ENCODE data around the gene ZNRF3. TPM values are rescaled to one million over a fixed set of nuclear protein-coding genes. Genes with fewer than 3 reads are reported as not detected.
A peak's percentile ranks its signal among the peaks of the same experiment; 100 is the strongest.

ZNRF3 gene
- total RNA-seq, 1 donor from 2014 or later = 4.1 TPM

GRCh38 chr22:29000641-29001040 is 117.3 kb downstream of the ZNRF3 start:
- H3K4me1 ChIP-seq = peaks cover 25% of the 10 kb centered on the region
- H3K4me1 Mint-ChIP-seq = peaks cover 71% of the 10 kb centered on the region
- H3K27ac Mint-ChIP-seq = peak overlapping the region; percentile 84
- H3K36me3 Mint-ChIP-seq = peaks cover 43% of the 10 kb centered on the region
- TF ChIP-seq EZH2phosphoT487 (IDR thresholded peaks at IDR 0.05) = no peak
- no peak for TF ChIP-seq EZH2 (IDR thresholded peaks at IDR 0.05)
- no peak for TF ChIP-seq CTCF (IDR thresholded peaks at IDR 0.05)
- peaks cover 8% of the 10 kb centered on the region for H3K79me2 ChIP-seq (ENCODE audit: low read depth)
- H3K4me3 ChIP-seq = no peak overlapping the region
- H3K9me3 Mint-ChIP-seq = no peaks in the 10 kb centered on the region
- H4K20me1 ChIP-seq (ENCODE audit: low read depth) = peaks cover 45% of the 10 kb centered on the region
- DNase-seq (ENCODE audit: low spot score) = no peak
- no peaks in the 10 kb centered on the region for H3K9me3 ChIP-seq (ENCODE audit: low read depth)
- no peak overlapping the region for H3K4me2 ChIP-seq
- H3K36me3 ChIP-seq = no peaks in the 10 kb centered on the region
- no peak overlapping the region for H3K27ac ChIP-seq
- no peaks in the 10 kb centered on the region for H3K27me3 ChIP-seq
- H3K9ac ChIP-seq = no peak overlapping the region
- no peak overlapping the region for H3K4me3 Mint-ChIP-seq
- H2AFZ ChIP-seq (replicated peaks) = no peak overlapping the region
- peaks cover 30% of the 10 kb centered on the region for H3F3A ChIP-seq (ENCODE audit: low read depth)
- H3K27me3 Mint-ChIP-seq (ENCODE audit: insufficient read depth, low read depth) = peaks cover 6% of the 10 kb centered on the region

GRCh38 chr22:29002603-29003002 is 119.2 kb downstream of the ZNRF3 start:
- peaks cover 5% of the 10 kb centered on the region for H3K27me3 Mint-ChIP-seq (ENCODE audit: insufficient read depth, low read depth)
- peaks cover 41% of the 10 kb centered on the region for H3F3A ChIP-seq (ENCODE audit: low read depth)
- H3K4me2 ChIP-seq = no peak overlapping the region
- no peak for DNase-seq (ENCODE audit: low spot score)
- no peaks in the 10 kb centered on the region for H3K36me3 ChIP-seq
- H2AFZ ChIP-seq (replicated peaks) = no peak overlapping the region
- no peak overlapping the region for H3K9ac ChIP-seq
- H3K9me3 ChIP-seq (ENCODE audit: low read depth) = no peaks in the 10 kb centered on the region
- H3K4me3 ChIP-seq = no peak overlapping the region
- peak overlapping the region; percentile 52 for H3K4me3 Mint-ChIP-seq
- H3K36me3 Mint-ChIP-seq = peaks cover 32% of the 10 kb centered on the region
- TF ChIP-seq CTCF (IDR thresholded peaks at IDR 0.05) = no peak
- TF ChIP-seq EZH2 (IDR thresholded peaks at IDR 0.05) = no peak
- TF ChIP-seq EZH2phosphoT487 (IDR thresholded peaks at IDR 0.05) = no peak
- H3K27ac Mint-ChIP-seq = peak overlapping the region; percentile 100
- H3K27me3 ChIP-seq = no peaks in the 10 kb centered on the region
- peaks cover 26% of the 10 kb centered on the region for H3K79me2 ChIP-seq (ENCODE audit: low read depth)
- H3K4me1 Mint-ChIP-seq = peaks cover 81% of the 10 kb centered on the region
- H3K9me3 Mint-ChIP-seq = no peaks in the 10 kb centered on the region
- H3K27ac ChIP-seq = no peak overlapping the region
- peaks cover 61% of the 10 kb centered on the region for H4K20me1 ChIP-seq (ENCODE audit: low read depth)
- H3K4me1 ChIP-seq = peaks cover 28% of the 10 kb centered on the region

- peaks cover 83% of the 10 kb centered on the region for H3K4me1 Mint-ChIP-seq
- H3K36me3 Mint-ChIP-seq = peaks cover 32% of the 10 kb centered on the region
- Histone ChIP-seq H3K79me2 (ENCODE audit: low read depth) (peaks cover 35% of the 10 kb centered on the region), H2AFZ (replicated peaks) (no peak overlapping the region), H3K4me3 (no peak overlapping the region), H3K27ac (no peak overlapping the region), H3K27me3 (no peaks in the 10 kb centered on the region), H3K36me3 (no peaks in the 10 kb centered on the region), H4K20me1 (ENCODE audit: low read depth) (peaks cover 69% of the 10 kb centered on the region), H3K4me1 (peaks cover 28% of the 10 kb centered on the region), H3K9me3 (ENCODE audit: low read depth) (no peaks in the 10 kb centered on the region), H3K4me2 (peak overlapping the region; percentile 76), H3F3A (ENCODE audit: low read depth) (peaks cover 41% of the 10 kb centered on the region), H3K9ac (no peak overlapping the region)
- H3K4me3 Mint-ChIP-seq = peak overlapping the region; percentile 80
- DNase-seq (ENCODE audit: low spot score) = no peak
- H3K27me3 Mint-ChIP-seq (ENCODE audit: insufficient read depth, low read depth) = peaks cover 5% of the 10 kb centered on the region
- H3K27ac Mint-ChIP-seq = peak overlapping the region; percentile 100
- TF ChIP-seq CTCF (IDR thresholded peaks at IDR 0.05) (no peak), EZH2 (IDR thresholded peaks at IDR 0.05) (no peak), EZH2phosphoT487 (IDR thresholded peaks at IDR 0.05) (no peak)
- H3K9me3 Mint-ChIP-seq = no peaks in the 10 kb centered on the region
Observed at GRCh38 chr22:29003552-29003951, 120.2 kb downstream of the ZNRF3 start.
